Caco-2 (cell line): ENCODE results near the gene SLC35F2. TPM values are rescaled to one million over a fixed set of nuclear protein-coding genes. Genes with fewer than 3 reads are reported as not detected.
"Not testable (repeated sequence)": the region's sequence is repeated elsewhere in the genome, so short reads cannot be mapped to it uniquely, and the experiment has no call there.

Source experiments
- BruUV-seq: library from RNA; stranded (reverse); fragments of 400-500 nt; replicated peaks from 2 replicates; lab custom pipeline; 2021; lab: Mats Ljungman, UMichigan
- CTCF ChIA-PET: fragments of 300-600 bp; sonication (Branson Sonifier 250); formaldehyde crosslinking; loops from one replicate; lab custom pipeline; 2022; ENCODE audit warnings: antibody characterized with exemption; lab: Charles Lee
- POLR2A ChIA-PET: fragments of 300-600 bp; sonication (Branson Sonifier 250); formaldehyde crosslinking; loops from one replicate; lab custom pipeline; 2022; ENCODE audit warnings: antibody characterized with exemption; lab: Charles Lee
- DNase-seq, 2 experiments: peaks; one replicate each; pipeline versions ENCODE4 v3.0.0 to v3.0.0-alpha.2; 2020 to 2022
- H3K27me3 ChIP-seq: replicated peaks from 2 replicates; pipeline ENCODE4 v1.6.0; 2011; ENCODE audit warnings: low read length; ENCODE audit not compliant: control insufficient read depth, insufficient read depth
- H3K36me3 ChIP-seq: 2 replicates; pipeline ENCODE4 v1.5.1; 2011; ENCODE audit warnings: low read length; ENCODE audit not compliant: control insufficient read depth, insufficient read depth
- H3K4me1 ChIP-seq: fragments of 250-450 bp; sonication (Bioruptor Pico); 2 replicates; pipeline ENCODE4 v1.5.1; 2020; ENCODE audit warnings: mild to moderate bottlenecking
- H3K4me3 ChIP-seq: 2 replicates; pipeline ENCODE4 v1.5.1; 2011; ENCODE audit warnings: low read depth, mild to moderate bottlenecking, control low read depth, low read length
- H3K9me3 ChIP-seq: fragments of 250-450 bp; sonication (Bioruptor Pico); 2 replicates; pipeline ENCODE4 v1.5.1; 2020; ENCODE audit warnings: mild to moderate bottlenecking, moderate library complexity
- H3K27ac Mint-ChIP-seq: one replicate; pipeline ENCODE4 v1.8.0; 2022; ENCODE audit warnings: mixed read lengths; ENCODE audit not compliant: unreplicated experiment
- H3K27me3 Mint-ChIP-seq: one replicate; pipeline ENCODE4 v1.8.0; 2022; ENCODE audit warnings: mixed read lengths; ENCODE audit not compliant: insufficient read depth, unreplicated experiment
- H3K36me3 Mint-ChIP-seq: one replicate; pipeline ENCODE4 v1.8.0; 2022; ENCODE audit warnings: mild to moderate bottlenecking, mixed read lengths; ENCODE audit not compliant: insufficient read depth, unreplicated experiment
- H3K4me1 Mint-ChIP-seq: one replicate; pipeline ENCODE4 v1.8.0; 2022; ENCODE audit warnings: low read depth, mixed read lengths; ENCODE audit not compliant: unreplicated experiment
- H3K4me3 Mint-ChIP-seq: one replicate; pipeline ENCODE4 v1.8.0; 2022; ENCODE audit warnings: mild to moderate bottlenecking, moderate library complexity, mixed read lengths; ENCODE audit not compliant: unreplicated experiment
- H3K9me3 Mint-ChIP-seq: one replicate; pipeline ENCODE4 v1.8.0; 2022; ENCODE audit warnings: mixed read lengths; ENCODE audit not compliant: unreplicated experiment
- intact Hi-C: fragments of 100-400 bp; cut with micrococcal nuclease; formaldehyde crosslinking; loops from one replicate; pipeline ENCODE4 v1.10.0; 2022; ENCODE audit not compliant: unreplicated experiment
- total RNA-seq: library from RNA; stranded (reverse); gene quantifications from 2 replicates; pipeline ENCODE4 v1.2.3, GENCODE V29; 2022
- TF ChIP-seq, protein P1 (sequence below), 2 experiments: fragments of 200-600 bp in 1 of 2; IDR thresholded peaks; 1 replicate in 1 of 2; 2 replicates in 1 of 2; pipeline versions ENCODE4 v1.5.1 to v1.8.0; 2011 to 2022; ENCODE audit warnings: antibody characterized with exemption in 1 of 2, control low read depth in 1 of 2, inconsistent platforms in 1 of 2, low read depth in 1 of 2, low read length in 1 of 2, mild to moderate bottlenecking in 1 of 2, moderate library complexity in 1 of 2; ENCODE audit not compliant: insufficient read depth in 1 of 2, severe bottlenecking in 1 of 2, unreplicated experiment in 1 of 2

Gene SLC35F2
- total RNA-seq, 1 experiment from 2014 or later: 44.9 TPM

DNA sequence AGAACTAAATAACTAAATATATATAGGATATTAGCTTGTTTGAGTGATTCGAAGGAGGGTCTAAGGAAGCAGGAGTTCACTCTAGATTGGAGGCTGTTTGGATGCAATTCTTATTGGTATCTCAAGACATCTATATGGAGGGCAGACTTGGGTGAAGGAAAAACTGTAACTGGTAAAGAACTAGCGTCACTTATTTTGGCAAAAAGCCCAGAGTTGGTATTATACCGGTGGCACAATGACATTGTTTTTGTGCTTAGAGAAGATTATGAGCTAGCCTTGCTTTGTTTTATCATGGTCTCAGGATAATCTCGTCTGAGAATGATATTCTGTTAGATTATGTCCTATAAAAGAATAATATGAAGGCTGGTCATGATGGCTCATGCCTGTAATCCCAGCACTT lies 6.0 kb upstream of the SLC35F2 start:
- TF ChIP-seq, protein P1, sequence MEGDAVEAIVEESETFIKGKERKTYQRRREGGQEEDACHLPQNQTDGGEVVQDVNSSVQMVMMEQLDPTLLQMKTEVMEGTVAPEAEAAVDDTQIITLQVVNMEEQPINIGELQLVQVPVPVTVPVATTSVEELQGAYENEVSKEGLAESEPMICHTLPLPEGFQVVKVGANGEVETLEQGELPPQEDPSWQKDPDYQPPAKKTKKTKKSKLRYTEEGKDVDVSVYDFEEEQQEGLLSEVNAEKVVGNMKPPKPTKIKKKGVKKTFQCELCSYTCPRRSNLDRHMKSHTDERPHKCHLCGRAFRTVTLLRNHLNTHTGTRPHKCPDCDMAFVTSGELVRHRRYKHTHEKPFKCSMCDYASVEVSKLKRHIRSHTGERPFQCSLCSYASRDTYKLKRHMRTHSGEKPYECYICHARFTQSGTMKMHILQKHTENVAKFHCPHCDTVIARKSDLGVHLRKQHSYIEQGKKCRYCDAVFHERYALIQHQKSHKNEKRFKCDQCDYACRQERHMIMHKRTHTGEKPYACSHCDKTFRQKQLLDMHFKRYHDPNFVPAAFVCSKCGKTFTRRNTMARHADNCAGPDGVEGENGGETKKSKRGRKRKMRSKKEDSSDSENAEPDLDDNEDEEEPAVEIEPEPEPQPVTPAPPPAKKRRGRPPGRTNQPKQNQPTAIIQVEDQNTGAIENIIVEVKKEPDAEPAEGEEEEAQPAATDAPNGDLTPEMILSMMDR (IDR thresholded peaks at IDR 0.05; ENCODE audit: insufficient read depth in 1 of 2, low read depth in 1 of 2, low read length in 1 of 2, severe bottlenecking in 1 of 2, unreplicated experiment in 1 of 2): no peak
- H3K27ac Mint-ChIP-seq: no peak overlapping the region
- POLR2A ChIA-PET: no interaction called here
- Histone ChIP-seq H3K4me1 (no peaks in the 10 kb centered on the region), H3K4me3 (no peak overlapping the region), H3K36me3 (no peaks in the 10 kb centered on the region), H3K9me3 (no peaks in the 10 kb centered on the region), H3K27me3 (no peaks in the 10 kb centered on the region)
- no TSS peak for BruUV-seq
- no peaks in the 10 kb centered on the region for H3K9me3 Mint-ChIP-seq
- intact Hi-C loops: no loop called here
- no peaks in the 10 kb centered on the region for H3K4me1 Mint-ChIP-seq
- H3K27me3 Mint-ChIP-seq: no peaks in the 10 kb centered on the region
- CTCF ChIA-PET: no interaction called here
- H3K36me3 Mint-ChIP-seq: no peaks in the 10 kb centered on the region
- H3K4me3 Mint-ChIP-seq: no peak overlapping the region
- DNase-seq: no peak

- Histone ChIP-seq H3K9me3 (no peaks in the 10 kb centered on the region), H3K27me3 (no peaks in the 10 kb centered on the region), H3K4me1 (peaks cover 5% of the 10 kb centered on the region), H3K4me3 (no peak overlapping the region), H3K36me3 (no peaks in the 10 kb centered on the region)
- Mint-ChIP-seq H3K36me3 (peaks cover 13% of the 10 kb centered on the region), H3K9me3 (no peaks in the 10 kb centered on the region), H3K27me3 (no peaks in the 10 kb centered on the region), H3K27ac (no peak overlapping the region), H3K4me3 (peak overlapping the region; percentile 93), H3K4me1 (peaks cover 7% of the 10 kb centered on the region)
- CTCF ChIA-PET: no interaction called here
- POLR2A ChIA-PET: no interaction called here
- TF ChIP-seq, protein P1 (IDR thresholded peaks at IDR 0.05; ENCODE audit: insufficient read depth in 1 of 2, low read depth in 1 of 2, low read length in 1 of 2, severe bottlenecking in 1 of 2, unreplicated experiment in 1 of 2): no peak
- BruUV-seq: no TSS peak
- no peak for DNase-seq
- intact Hi-C loops: no loop called here
These were observed 2.1 kb upstream of the SLC35F2 start for GRCh38 chr11:107860688-107861087.

GRCh38 chr11:107860240-107860620 lies 1.6 kb upstream of the SLC35F2 start:
- H3K9me3 Mint-ChIP-seq, H3K4me1 ChIP-seq, H3K36me3 ChIP-seq, H3K27me3 Mint-ChIP-seq, H3K9me3 ChIP-seq, intact Hi-C loops, H3K27me3 ChIP-seq, H3K27ac Mint-ChIP-seq, H3K4me1 Mint-ChIP-seq, BruUV-seq, CTCF ChIA-PET, POLR2A ChIA-PET, DNase-seq: not testable (repeated sequence)
- peak overlapping the region; percentile 50 for H3K4me3 ChIP-seq
- peaks cover 17% of the 10 kb centered on the region for H3K36me3 Mint-ChIP-seq
- H3K4me3 Mint-ChIP-seq: peak overlapping the region; percentile 93
